HG03097 (cell line): Measurements from ENCODE around the gene DDHD1.
A peak's percentile ranks its signal among the peaks of the same experiment; 100 is the strongest.
"Not testable (repeated sequence)": the region's sequence is repeated elsewhere in the genome, so short reads cannot be mapped to it uniquely, and the experiment has no call there.

Experiments
- ATAC-seq: cut with Tn5 transposase; IDR thresholded peaks from one replicate; pipeline ENCODE4 v1.9.1; 2021; ENCODE audit not compliant: unreplicated experiment, low FRiP score

The DDHD1 gene

DNA sequence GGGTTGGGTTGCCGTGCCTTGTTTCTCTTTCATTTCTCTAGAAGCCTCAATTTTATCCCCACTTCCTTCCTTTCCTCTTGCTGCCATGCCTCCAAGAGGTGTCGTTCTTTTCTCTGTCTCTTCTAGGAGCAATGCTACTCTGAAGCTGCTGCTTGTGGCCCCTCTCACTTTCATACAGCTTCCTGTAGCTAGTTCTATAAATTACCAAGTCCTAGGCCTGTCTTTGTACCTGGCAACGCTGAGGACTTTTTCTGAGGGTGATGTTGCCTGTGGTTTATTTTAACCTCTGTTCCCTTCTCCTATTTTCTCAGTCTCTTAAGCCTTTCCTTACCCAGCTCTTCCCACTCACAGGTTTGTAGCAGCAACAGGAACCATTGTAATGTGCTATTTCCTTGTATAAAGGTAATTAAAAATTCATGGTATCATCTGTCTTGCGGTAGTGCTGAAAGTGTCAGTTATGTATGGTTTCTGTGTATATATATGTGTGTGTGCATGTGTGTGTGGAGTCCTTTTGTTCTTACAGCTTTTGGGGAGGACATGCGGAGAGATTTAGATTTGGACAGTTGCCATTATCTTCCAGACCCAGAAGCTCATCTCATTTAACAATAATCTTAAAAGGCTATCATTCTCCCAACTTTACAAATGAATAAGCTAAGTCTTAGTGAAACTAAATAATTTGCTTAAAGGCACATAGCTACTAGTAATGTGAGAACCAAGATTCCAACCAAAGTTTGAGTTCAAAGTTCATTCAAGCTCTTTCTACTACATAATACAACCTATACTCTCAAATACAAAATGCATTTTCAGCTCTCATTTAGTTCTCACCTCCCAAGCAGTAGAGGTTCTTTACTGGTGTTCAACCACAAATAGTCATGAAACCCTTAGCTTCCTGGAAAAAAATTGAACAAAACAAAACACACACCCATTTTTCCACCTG, 43.8 kb downstream of the DDHD1 start:
- ATAC-seq: peak; percentile 90

- ATAC-seq: peak; percentile 9
Observed at GRCh38 chr14:53108292-53109104, 44.6 kb downstream of the DDHD1 start.

- ATAC-seq: no peak
Observed at GRCh38 chr14:53106768-53107167, 46.4 kb downstream of the DDHD1 start.

GRCh38 chr14:53103636-53104340, 49.3 kb downstream of the DDHD1 start:
- no peak for ATAC-seq

- no peak for ATAC-seq
Observed at GRCh38 chr14:53093206-53093605, 59.9 kb downstream of the DDHD1 start.

DNA sequence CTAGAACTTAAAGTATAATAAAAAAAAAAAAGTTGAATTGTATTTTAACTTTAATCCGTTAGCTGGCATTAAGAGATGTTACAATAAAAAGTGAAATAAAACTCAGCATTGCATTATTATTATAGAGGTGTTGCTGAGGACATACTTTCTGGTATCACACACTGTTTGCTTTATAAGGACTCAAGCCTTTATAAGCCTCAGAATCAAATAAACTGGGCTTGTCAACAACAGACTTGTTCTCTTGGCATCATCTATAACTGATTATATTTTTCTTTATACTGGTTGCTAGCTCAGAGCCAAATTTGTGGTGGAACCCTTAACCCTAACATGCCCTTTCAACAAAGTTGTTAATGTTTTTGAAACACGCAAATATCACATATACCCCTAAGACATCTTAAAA, 62.3 kb downstream of the DDHD1 start:
- ATAC-seq: no peak

GRCh38 chr14:53084954-53085353, 68.2 kb downstream of the DDHD1 start:
- not testable (repeated sequence) for ATAC-seq

DNA sequence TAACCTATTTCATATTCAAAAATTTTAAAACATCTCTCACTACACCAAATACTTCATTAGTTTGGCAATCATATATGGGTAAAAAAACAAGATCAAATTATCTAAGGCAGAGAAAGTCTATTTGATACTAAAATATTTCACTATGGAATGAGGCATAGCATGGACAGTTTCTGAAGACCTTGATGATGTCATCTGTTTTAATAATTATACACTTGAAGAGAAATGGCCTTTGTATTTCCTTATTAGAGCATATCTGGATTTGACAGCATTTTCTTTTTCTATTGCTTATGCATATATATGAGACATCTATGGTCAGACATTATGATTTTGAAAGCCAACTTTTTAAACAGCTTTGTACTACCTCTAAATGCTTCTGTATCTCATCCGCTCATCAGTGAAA, 88.6 kb downstream of the DDHD1 start:
- ATAC-seq: no peak

- no peak for ATAC-seq
Observed at GRCh38 chr14:53062856-53063255, 90.3 kb downstream of the DDHD1 start.

DNA sequence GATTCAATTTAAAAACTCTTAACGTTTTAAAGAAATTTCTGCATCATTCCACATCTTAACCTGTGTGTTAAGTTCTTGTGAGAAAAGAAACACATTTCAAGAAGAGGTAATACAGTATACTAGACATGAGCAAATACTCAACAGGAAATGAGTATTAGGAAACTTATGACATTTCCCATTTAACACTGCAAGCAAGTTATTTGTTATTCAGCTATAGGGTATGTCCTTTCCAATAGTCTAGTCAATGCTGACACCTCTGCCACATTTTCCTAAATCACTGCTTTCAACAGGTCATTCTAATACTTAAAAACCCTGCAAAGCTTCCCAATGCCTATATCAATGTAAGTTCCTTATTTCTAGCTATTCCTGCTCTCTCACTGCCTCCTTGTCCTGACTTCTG, 93.1 kb downstream of the DDHD1 start:
- ATAC-seq: no peak

GRCh38 chr14:53055003-53055402, 98.1 kb downstream of the DDHD1 start:
- no peak for ATAC-seq

DNA sequence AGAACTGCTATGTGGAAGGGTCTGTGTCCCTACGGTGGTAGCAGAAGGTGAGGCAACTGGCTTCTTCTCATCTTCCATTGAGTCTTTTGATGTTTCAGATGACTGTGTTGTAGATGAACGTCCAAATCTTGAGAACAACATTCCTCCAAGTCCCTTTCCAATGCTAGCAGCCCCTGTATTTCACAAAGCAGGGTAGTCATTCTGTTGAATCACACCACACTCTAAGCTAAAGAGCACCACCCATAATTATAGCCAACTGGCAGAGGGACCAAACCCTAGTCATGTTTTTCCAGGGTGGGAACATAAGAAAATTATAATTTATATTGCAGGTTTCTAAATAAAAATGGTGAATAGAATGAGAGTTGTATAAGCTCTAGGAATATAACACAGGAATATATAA, 98.7 kb downstream of the DDHD1 start:
- ATAC-seq: no peak

DNA sequence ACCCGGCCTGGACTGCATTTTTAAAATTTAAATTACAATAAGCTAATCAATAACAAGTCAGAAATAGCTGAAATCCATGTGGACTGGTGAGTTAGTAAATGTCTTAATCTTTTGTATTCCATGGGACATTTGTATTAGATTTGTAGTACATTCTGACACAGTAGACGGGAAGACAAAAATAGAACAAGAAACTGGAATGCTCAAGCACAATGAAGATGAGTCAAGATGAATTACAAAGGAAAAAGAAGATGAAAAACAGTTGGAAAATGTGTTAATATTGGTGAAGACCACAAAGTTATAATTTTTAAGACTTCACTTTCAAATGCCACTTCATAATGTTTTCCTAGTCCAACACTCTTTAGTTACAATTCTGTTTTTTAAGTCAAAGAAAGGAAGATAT, 104.5 kb downstream of the DDHD1 start:
- no peak for ATAC-seq

- ATAC-seq: no peak
Observed at GRCh38 chr14:53047307-53048069, 105.6 kb downstream of the DDHD1 start.

GRCh38 chr14:53044486-53044885, 108.6 kb downstream of the DDHD1 start:
- no peak for ATAC-seq

DNA sequence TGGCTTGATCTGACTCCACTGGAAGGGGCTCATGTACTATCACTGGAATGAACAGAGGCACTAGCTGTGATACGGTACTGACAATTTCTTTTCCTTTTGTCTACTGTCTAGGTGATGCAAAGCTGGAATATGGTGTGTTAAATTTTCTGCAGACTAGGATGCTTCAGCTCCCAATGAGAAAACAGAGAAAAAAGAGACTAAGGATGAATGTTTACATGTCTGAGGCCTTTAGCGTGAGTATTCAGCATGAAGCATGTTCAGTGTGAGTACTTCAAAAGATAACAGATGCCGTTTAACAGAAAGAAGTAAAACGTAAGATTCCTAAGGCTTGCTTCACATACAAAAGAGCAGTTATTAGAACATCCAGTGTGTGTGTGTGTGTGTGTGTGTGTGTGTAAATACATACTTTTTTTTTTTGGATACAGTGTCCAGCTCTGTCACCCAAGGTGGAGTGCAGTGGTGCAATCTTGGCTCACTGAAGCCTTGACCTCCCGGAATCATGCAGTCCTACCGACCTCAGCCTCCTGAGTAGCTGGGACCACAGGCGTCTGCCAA, 110.0 kb downstream of the DDHD1 start:
- ATAC-seq: no peak

DNA sequence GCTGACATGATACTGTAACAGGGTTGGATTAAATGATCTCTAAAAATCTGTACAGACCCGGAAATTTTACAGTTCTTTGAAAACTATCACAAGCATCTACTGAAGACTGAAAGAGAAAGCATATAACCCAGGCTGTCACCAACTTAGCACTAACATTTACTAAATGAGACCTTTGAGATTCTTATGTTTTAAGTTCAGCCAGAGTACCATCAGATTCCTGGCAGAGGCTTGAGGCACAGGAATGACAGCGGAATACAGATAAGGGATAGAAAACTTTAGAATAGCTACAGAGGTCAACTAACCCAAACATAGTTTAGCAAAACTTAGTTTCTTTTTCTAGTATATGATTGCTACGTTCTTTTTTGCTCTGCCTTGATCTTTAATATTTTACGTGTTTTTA, 110.6 kb downstream of the DDHD1 start:
- ATAC-seq: no peak

DNA sequence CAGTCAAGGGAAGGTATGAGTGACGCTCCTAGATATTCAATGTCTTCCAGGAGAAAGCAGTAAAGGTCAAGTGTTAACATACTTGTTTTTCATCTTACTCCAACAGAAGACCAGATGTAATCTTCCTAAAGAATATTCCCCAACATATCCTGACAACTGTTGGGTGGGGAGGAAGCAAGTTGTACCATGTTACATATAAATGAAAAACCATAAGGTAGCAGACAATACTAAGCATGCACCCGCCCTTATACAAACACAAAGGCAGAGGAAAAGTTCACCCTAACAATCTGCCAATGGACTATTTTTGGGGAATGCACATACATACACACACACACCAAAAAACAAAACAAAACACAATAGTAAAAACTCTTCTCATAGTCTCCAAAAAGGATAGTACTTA, 112.1 kb downstream of the DDHD1 start:
- no peak for ATAC-seq

DNA sequence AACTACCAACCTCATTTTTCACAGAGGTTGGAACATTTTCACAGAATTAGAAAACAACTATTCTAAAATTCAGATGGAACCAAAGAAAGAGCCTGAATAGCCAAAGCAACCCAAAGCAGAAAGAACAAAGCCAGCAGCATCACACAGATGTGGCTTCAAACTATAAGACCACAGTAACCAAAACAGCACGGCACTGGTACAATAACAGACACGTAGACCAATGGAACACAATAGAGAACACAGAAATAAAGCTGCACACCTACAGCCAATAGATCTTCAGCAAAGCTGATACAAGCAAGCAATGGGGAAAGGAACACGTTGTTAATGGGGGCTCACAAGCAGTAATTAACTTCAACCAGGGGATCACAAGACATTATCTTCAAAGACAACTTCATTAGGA, 114.5 kb downstream of the DDHD1 start:
- no peak for ATAC-seq

- ATAC-seq: no peak
Observed at GRCh38 chr14:53037016-53037415, 116.1 kb downstream of the DDHD1 start.
